K562 (cell line): ENCODE results near the gene PKD1L1. TPM values are rescaled to one million over a fixed set of nuclear protein-coding genes. Genes with fewer than 3 reads are reported as not detected.

Experiments used
- ATAC-seq: fragments of 200-7000 bp; cut with Tn5 transposase; 3 replicates; pipeline ENCODE4 v1.9.1; 2020; ENCODE audit warnings: moderate library complexity
- BruUV-seq: library from RNA; stranded (reverse); fragments of 400-500 nt; replicated peaks from 2 replicates; lab custom pipeline; 2021; lab: Mats Ljungman, UMichigan
- CTCF ChIA-PET: fragments of 300-600 bp; formaldehyde crosslinking; extraction: SDS; loops from one replicate; lab custom pipeline; 2021; ENCODE audit warnings: low intra/inter-chr PET ratio; lab: Yijun Ruan, JAX
- POLR2A ChIA-PET: fragments of 300-600, 350-650 bp; sonication (Branson Sonifier 250); formaldehyde crosslinking; extraction: SDS; loops from one replicate; lab custom pipeline; 2021; ENCODE audit warnings: antibody characterized with exemption, inconsistent platforms; lab: Yijun Ruan, JAX
- DNase-seq, 4 experiments: peaks; one replicate each; pipeline versions ENCODE4 v3.0.0 to v3.0.0-alpha.2; 2011 to 2018; ENCODE audit warnings: low spot score in 3 of 4, mixed read lengths in 3 of 4; ENCODE audit errors: extremely low read depth in 1 of 4
- FAIRE-seq: peaks from 2 replicates; lab custom pipeline; 2011; peaks lifted over from hg19 to GRCh38; lab: Jason Lieb, UNC
- H2AFZ ChIP-seq: 2 replicates; pipeline ENCODE4 v1.6.0; 2011; ENCODE audit warnings: low read depth, low read length, control low read depth, inconsistent platforms
- H3K27ac ChIP-seq: fragments of 200-600 bp; 3 replicates; pipeline ENCODE4 v1.8.0; 2011; ENCODE audit warnings: low read depth, mild to moderate bottlenecking, control low read depth, inconsistent platforms, low read length, moderate library complexity, mixed read lengths; ENCODE audit errors: extremely low read depth
- H3K27me3 ChIP-seq, 2 experiments: fragments of 300-600 bp in 1 of 2; 2 replicates in 1 of 2; 3 replicates in 1 of 2; pipeline versions ENCODE4 v1.6.0 to v1.8.0; 2011; ENCODE audit warnings: inconsistent platforms in 2 of 2, low read length in 2 of 2, mild to moderate bottlenecking in 1 of 2, mixed read lengths in 1 of 2, moderate library complexity in 1 of 2; ENCODE audit not compliant: control insufficient read depth in 2 of 2, insufficient read depth in 2 of 2
- H3K36me3 ChIP-seq: fragments of 300-600 bp; 3 replicates; pipeline ENCODE4 v1.8.0; 2011; ENCODE audit warnings: mild to moderate bottlenecking, low read length, inconsistent platforms; ENCODE audit not compliant: control insufficient read depth, insufficient read depth
- H3K4me1 ChIP-seq, 2 experiments: fragments of 200-600 bp in 1 of 2; replicated peaks in 1 of 2; 2 replicates in 1 of 2; 3 replicates in 1 of 2; pipeline versions ENCODE4 v1.5.1 to v1.8.0; 2011; ENCODE audit warnings: inconsistent platforms in 2 of 2, low read length in 2 of 2, mild to moderate bottlenecking in 1 of 2, mixed read lengths in 1 of 2, moderate library complexity in 1 of 2; ENCODE audit not compliant: control insufficient read depth in 2 of 2, insufficient read depth in 2 of 2
- H3K4me2 ChIP-seq: 2 replicates; pipeline ENCODE4 v1.6.1; 2011; ENCODE audit warnings: low read length, control low read depth, inconsistent platforms, mixed read lengths; ENCODE audit not compliant: insufficient read depth
- H3K4me3 ChIP-seq: fragments of 200-600 bp; sonication (generic), shearing (Covaris generic); 2 replicates; pipeline ENCODE4 v1.5.1; 2016; ENCODE audit warnings: control low read depth, inconsistent platforms
- H3K79me2 ChIP-seq: fragments of 200-600 bp; 3 replicates; pipeline ENCODE4 v1.8.0; 2011; ENCODE audit warnings: low read length, inconsistent platforms; ENCODE audit not compliant: control insufficient read depth, insufficient read depth
- H3K9ac ChIP-seq, 2 experiments: 2 replicates each; pipeline versions ENCODE4 v1.6.0 to v1.6.1; 2011; ENCODE audit warnings: low read depth in 2 of 2, low read length in 2 of 2, control low read depth in 1 of 2, inconsistent platforms in 1 of 2, mild to moderate bottlenecking in 1 of 2, mixed read lengths in 1 of 2; ENCODE audit not compliant: insufficient read depth in 1 of 2
- H3K9me1 ChIP-seq: one replicate; pipeline ENCODE4 v1.6.0; 2011; ENCODE audit warnings: inconsistent platforms, mild to moderate bottlenecking, low read length, moderate library complexity; ENCODE audit not compliant: control insufficient read depth, insufficient read depth
- H3K9me3 ChIP-seq: replicated peaks from 2 replicates; pipeline ENCODE4 v1.5.1; 2011; ENCODE audit warnings: low read depth, low read length, inconsistent platforms; ENCODE audit not compliant: control insufficient read depth, insufficient read depth
- H4K20me1 ChIP-seq: replicated peaks from 2 replicates; pipeline ENCODE4 v1.6.1; 2011; ENCODE audit warnings: low read length, inconsistent platforms, mixed read lengths; ENCODE audit not compliant: control insufficient read depth, insufficient read depth
- EP300 ChIP-seq: IDR thresholded peaks from 2 replicates; pipeline ENCODE4 v1.6.1; 2012; ENCODE audit warnings: low read length, improper control_type of control experiment
- GATAD2A ChIP-seq: fragments of 450-650 bp; IDR thresholded peaks from 2 replicates; pipeline ENCODE4 v1.6.1; 2017
- MITF ChIP-seq: IDR thresholded peaks from 2 replicates; pipeline ENCODE4 v1.6.1; 2014; ENCODE audit warnings: antibody characterized with exemption
- SUPT5H ChIP-seq: fragments of 450-650 bp; IDR thresholded peaks from 2 replicates; pipeline ENCODE4 v1.6.1; 2016
- ZBTB1 ChIP-seq: sonication (generic); formaldehyde crosslinking; IDR thresholded peaks from 2 replicates; pipeline ENCODE4 v1.8.1; 2023; ENCODE audit warnings: missing genetic modification reagents, low read depth, mild to moderate bottlenecking, borderline replicate concordance
- WGBS: fragments of 100-300 bp; shearing (Covaris generic); methylation state at CpG from one replicate; pipeline ENCODE4 v1.1.6; 2016; ENCODE audit warnings: low coverage, mixed read lengths; ENCODE audit not compliant: insufficient coverage; ENCODE audit errors: missing lambda C conversion rate; 5-methylcytosine and 5-hydroxymethylcytosine counted together
- in situ Hi-C: fragments of 300-500 bp; cut with MboI; formaldehyde crosslinking; loops from 4 replicates; pipeline ENCODE4 v1.15.0; 2018; ENCODE audit warnings: inconsistent platforms, mixed read lengths
- intact Hi-C: fragments of 100-400 bp; cut with micrococcal nuclease; formaldehyde crosslinking; loops from 2 replicates; pipeline ENCODE4 v1.14.2; 2022
- polyA plus RNA-seq, 8 experiments: library from polyadenylated mRNA; depleted of rRNA in 4 of 8; stranded (reverse) in 5 of 8; unstranded in 3 of 8; fragments of >200 nt; fragmentation: Nextera tagmentation in 2 of 8; fragmentation: Illumina TruSeq in 1 of 8; extraction: Ambion mirVana in 2 of 8; extraction: Trizol in 1 of 8; gene quantifications; 2 replicates each; pipeline versions ENCODE4 v1.2.1 to v1.2.3, GENCODE V29; 2011 to 2014; ENCODE audit warnings: inconsistent platforms in 1 of 8, missing spikeins in 1 of 8
- total RNA-seq, 7 experiments: library from RNA; depleted of rRNA in 6 of 7; stranded (reverse); fragments of >200 nt in 6 of 7; fragmentation: Illumina TruSeq in 2 of 7; extraction: Trizol in 2 of 7; gene quantifications; 2 replicates each; pipeline versions ENCODE4 v1.2.1 to v1.2.3, GENCODE V29; 2011 to 2021; ENCODE audit warnings: low replicate concordance in 1 of 7

The PKD1L1 gene
- total and polyA plus RNA-seq, 9 of the 15 experiments (the other 6 are each of a cell fraction or from before 2014, with no cell fraction given) = 0.01 to 0.02 TPM; not detected in 7

- in situ Hi-C loops (no loop called here), intact Hi-C loops (no loop called here)
- WGBS = 5% methylated on average over 2 of the region's 2 CpGs
- H3K4me2 ChIP-seq = no peak overlapping the region
- no peaks in the 10 kb centered on the region for H3K9me1 ChIP-seq
- FAIRE-seq (no peak), DNase-seq (no peak), ATAC-seq (no peak)
- H3K79me2 ChIP-seq = no peaks in the 10 kb centered on the region
- no peak overlapping the region for H2AFZ ChIP-seq
- no peak overlapping the region for H3K9ac ChIP-seq
- TF ChIP-seq EP300 = no peak
- no peak for TF ChIP-seq SUPT5H
- no peak for TF ChIP-seq MITF
- no peak for TF ChIP-seq ZBTB1 (CRISPR knock-in tag)
- TF ChIP-seq GATAD2A = no peak
- no peaks in the 10 kb centered on the region for H3K36me3 ChIP-seq
- no peak overlapping the region for H3K4me3 ChIP-seq
- no peaks in the 10 kb centered on the region for H4K20me1 ChIP-seq
- H3K9me3 ChIP-seq = no peaks in the 10 kb centered on the region
- no peaks in the 10 kb centered on the region for H3K4me1 ChIP-seq
- ChIA-PET POLR2A (no interaction called here), CTCF (no interaction called here)
- peaks cover 0 to 8% of the 10 kb centered on the region in 2 experiments; a peak in 3 of 5 replicates for H3K27me3 ChIP-seq
- no TSS peak for BruUV-seq
- H3K27ac ChIP-seq = no peak overlapping the region
Measured at GRCh38 chr7:47765373-47765979, 182.8 kb downstream of the PKD1L1 start.
